WI38 (cell line): ENCODE measurements around the gene ZNF507.

Source experiments
- H3K4me3 ChIP-seq: 2 replicates; pipeline ENCODE4 v1.5.1; 2011; ENCODE audit warnings: low read depth, mild to moderate bottlenecking, control low read depth, low read length
- TF ChIP-seq, protein P1 (sequence below): IDR thresholded peaks from 2 replicates; pipeline ENCODE4 v1.5.1; 2012; ENCODE audit warnings: low read depth, mild to moderate bottlenecking, control low read depth, low read length

The ZNF507 gene

DNA sequence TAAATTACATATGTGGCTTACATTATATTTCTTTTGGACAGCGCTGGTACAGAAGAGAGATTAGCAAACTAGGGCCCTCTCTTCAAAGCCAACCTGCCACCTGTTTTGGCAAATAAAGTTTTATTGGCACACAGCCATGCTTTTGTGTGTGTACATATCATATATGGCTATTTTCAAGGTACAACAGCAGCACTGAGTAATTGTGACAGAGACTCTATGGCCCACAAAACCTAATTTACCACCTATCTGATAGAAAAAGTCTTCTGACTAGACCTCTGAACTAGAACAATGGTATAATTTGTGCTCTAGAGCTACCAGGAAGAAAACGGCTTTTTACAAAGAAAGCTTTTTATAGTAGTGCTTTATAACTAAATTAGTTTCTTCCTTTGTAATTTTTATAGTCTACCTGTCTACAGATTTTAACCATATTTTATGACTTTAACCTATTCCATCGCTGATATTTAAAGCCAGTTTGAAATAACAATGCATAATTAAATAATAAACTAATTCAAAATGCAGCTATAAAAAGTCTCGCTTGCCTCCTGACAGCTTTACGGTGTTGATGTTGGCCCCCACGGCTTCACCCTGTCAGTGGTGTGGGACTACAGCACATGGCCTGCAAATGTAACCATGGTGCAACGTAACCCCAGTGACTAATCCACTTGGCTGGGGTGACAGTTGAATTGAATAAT lies 42.4 kb downstream of the ZNF507 start:
- H3K4me3 ChIP-seq = no peak overlapping the region
- TF ChIP-seq, protein P1, sequence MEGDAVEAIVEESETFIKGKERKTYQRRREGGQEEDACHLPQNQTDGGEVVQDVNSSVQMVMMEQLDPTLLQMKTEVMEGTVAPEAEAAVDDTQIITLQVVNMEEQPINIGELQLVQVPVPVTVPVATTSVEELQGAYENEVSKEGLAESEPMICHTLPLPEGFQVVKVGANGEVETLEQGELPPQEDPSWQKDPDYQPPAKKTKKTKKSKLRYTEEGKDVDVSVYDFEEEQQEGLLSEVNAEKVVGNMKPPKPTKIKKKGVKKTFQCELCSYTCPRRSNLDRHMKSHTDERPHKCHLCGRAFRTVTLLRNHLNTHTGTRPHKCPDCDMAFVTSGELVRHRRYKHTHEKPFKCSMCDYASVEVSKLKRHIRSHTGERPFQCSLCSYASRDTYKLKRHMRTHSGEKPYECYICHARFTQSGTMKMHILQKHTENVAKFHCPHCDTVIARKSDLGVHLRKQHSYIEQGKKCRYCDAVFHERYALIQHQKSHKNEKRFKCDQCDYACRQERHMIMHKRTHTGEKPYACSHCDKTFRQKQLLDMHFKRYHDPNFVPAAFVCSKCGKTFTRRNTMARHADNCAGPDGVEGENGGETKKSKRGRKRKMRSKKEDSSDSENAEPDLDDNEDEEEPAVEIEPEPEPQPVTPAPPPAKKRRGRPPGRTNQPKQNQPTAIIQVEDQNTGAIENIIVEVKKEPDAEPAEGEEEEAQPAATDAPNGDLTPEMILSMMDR = no peak

DNA sequence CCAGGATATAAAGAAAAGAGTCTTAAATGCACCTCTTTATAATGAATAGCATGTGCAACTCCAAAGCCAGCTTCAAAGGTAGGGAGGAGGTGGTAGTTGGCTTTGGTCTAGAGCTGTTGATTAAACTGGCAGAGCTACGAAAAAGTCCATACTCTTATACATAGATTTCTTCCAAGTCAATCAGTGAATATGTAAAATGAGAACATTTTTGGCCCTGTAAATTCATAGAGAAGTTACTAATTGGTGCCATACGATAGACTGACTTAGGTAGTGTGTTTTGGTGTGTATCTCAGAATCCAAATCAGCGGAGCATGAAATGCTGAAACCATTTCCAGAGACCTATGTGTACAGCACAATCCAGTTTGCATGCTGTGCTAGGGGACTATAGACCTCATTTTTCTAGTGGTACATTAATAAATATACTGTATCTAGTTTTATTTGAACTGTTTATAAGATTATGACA lies 43.0 kb downstream of the ZNF507 start:
- TF ChIP-seq, protein P1 = no peak
- no peak overlapping the region for H3K4me3 ChIP-seq

DNA sequence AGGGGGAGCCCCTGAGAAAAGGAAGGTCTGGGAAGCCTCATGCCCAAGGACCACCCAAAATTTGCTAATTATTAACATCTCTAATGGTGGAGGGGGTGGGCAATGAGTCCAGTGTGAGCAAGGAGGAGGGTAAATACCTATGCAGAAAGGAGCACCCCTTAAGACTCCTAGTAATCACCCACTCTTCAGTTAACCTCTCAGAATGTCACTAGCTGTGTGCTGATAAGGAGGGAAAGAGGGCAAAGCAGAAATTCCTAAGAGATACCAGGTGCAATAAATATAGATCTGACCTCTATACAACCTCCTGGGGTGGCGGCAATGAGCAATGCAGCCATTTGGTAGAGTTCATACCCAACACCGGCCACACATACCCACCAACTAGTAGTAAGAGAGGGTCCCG lies 47.5 kb downstream of the ZNF507 start:
- TF ChIP-seq, protein P1 = no peak
- H3K4me3 ChIP-seq = no peak overlapping the region

DNA sequence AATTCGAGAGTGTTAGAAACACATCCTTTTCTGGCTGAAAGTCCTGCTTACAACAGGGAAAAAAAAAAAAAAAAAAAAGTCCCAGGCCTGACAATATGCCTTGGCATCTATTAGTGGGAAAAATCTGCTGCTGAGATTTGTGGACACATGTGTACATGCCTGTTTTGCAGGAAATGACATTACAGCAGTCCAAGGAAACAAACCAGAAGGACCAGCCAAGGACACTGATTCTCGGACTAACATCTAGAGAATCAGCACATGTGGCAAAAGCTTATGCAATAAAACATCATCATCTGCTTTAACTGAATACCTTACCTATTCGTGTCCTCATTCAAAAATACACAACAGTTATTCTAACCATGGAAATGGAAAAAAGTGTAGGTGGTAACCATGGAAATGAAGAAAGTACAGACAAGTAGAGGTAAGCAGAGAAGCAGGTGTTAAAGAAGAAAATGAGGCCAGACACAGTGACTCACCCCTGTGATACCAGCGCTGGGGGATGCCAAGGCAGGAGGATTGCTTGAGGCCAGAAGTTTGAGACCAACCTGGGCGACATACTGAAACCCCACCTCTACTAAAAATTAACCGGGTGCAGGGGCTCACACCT lies 50.7 kb downstream of the ZNF507 start:
- H3K4me3 ChIP-seq = no peak overlapping the region
- TF ChIP-seq, protein P1 = no peak

DNA sequence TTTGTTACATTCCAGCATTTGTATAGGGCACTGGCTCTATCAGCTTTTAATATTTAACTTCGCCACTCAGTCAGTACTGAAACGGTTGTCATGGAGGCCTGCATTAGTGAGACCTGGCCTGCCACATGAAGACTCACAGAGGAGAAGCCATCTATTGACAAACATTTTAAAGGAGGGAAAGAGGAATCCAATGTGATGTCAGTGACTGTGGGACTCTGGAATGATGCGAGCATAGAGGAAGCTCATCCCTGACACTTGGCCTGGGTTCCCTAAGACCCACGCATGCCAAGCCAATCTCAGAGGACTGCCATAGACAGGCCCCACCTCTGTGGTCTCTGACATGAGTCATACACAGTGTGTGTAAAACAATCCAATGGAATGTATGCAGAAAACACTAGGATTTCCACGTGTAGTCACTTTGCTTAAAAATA lies 52.3 kb downstream of the ZNF507 start:
- TF ChIP-seq, protein P1 = no peak
- H3K4me3 ChIP-seq = no peak overlapping the region

DNA sequence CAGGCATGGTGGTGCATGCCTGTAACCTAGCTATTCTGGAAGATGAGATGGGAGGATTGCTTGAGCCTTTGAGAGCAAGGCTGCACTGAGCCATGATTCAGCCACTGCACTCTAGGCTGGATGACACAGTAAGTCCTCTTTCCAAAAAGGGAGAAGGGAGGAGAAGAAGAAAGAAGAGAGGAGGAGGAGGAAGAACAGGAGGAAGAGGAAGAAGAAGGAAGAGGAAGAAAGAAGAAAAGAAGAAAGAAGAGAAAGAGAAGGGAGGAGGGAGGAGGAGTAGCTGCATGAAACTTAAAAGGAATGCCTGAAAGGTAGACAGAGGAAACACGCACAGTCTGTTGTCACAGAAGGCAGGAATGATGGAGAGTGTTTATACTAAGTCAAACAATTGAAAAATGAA lies 56.6 kb downstream of the ZNF507 start:
- H3K4me3 ChIP-seq = no peak overlapping the region
- TF ChIP-seq, protein P1 = no peak

DNA sequence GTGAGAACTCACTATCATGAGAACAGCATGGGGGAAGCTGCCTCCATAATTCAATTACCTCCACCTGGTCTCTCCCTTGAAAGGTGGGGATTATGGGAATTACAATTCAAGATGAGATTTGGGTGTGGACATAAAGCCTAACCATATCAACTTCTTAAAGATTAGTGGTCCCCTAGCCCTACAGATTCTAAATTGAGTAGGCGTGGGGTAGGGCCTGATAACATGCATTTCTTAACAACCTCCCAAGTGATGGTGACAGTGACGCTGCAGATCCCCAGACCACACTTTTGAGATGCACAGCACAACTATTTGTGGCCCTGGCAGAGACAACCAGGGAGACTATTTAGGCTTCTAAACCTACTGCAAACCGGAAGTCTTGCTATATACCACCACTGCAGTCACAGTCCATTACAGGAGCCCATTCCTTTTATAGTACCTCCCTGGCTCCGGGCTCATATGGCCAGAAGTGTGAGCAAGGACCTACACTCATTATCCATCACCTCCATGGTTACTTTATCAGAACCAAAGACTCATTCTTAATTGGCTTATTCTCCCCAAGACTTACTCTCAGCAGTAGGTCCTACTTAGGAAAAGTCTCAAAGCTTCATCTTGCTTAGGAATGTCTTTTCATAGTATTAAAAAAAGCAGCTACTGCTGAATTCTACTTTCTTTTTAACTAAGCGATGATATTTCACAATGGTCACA lies 58.0 kb downstream of the ZNF507 start:
- H3K4me3 ChIP-seq = no peak overlapping the region
- TF ChIP-seq, protein P1 = no peak
